AG04449 (cell line): ENCODE measurements around the gene CISH.

Experiments
- CTCF ChIA-PET: fragments of 350-600 bp; formaldehyde crosslinking; extraction: SDS; loops from one replicate; lab custom pipeline; 2021; ENCODE audit warnings: antibody characterized with exemption; lab: Yijun Ruan, JAX
- POLR2A ChIA-PET: fragments of 400-600, 350-600 bp; formaldehyde crosslinking; extraction: SDS; loops from one replicate; lab custom pipeline; 2020; ENCODE audit warnings: antibody characterized with exemption, inconsistent platforms; lab: Yijun Ruan, JAX
- DNase-seq: peaks from one replicate; pipeline ENCODE4 v3.0.0-alpha.2; 2010; ENCODE audit warnings: low read depth, low spot score
- H3K4me3 ChIP-seq: 2 replicates; pipeline ENCODE4 v1.5.1; 2011; ENCODE audit warnings: low read depth, mild to moderate bottlenecking, control low read depth, low read length
- CTCF ChIP-seq: IDR thresholded peaks from one replicate; pipeline ENCODE4 v1.5.1; 2011; ENCODE audit warnings: mild to moderate bottlenecking, moderate library complexity, low read length, control low read depth, inconsistent platforms; ENCODE audit not compliant: insufficient read depth; ENCODE audit errors: missing control alignments

The CISH gene

GRCh38 chr3:50633230-50633790, 21.7 kb upstream of the CISH start:
- no peak for DNase-seq
- CTCF ChIA-PET, result interaction anchor here (8.5 kb wide), 1 partner anchor 17 kb away, joined by 108 read pairs; the partner anchor contains the start of genes CISH and MAPKAPK3
- POLR2A ChIA-PET, result no interaction called here
- no peak for TF ChIP-seq CTCF
- H3K4me3 ChIP-seq, result no peak overlapping the region

GRCh38 chr3:50632450-50632849, 20.9 kb upstream of the CISH start:
- no peak for TF ChIP-seq CTCF
- DNase-seq, result no peak
- ChIA-PET POLR2A (no interaction called here), CTCF (interaction anchor here (1.5 to 8.5 kb wide), 2 partner anchors 17 to 757 kb away, joined by 3 to 108 read pairs; partner anchors contain the start of genes CISH and MAPKAPK3)
- H3K4me3 ChIP-seq, result no peak overlapping the region

- H3K4me3 ChIP-seq, result no peak overlapping the region
- TF ChIP-seq CTCF, result no peak
- CTCF ChIA-PET, result interaction anchor here (0.6 to 8.5 kb wide), 5 partner anchors 15 to 759 kb away, joined by 3 to 108 read pairs (median 3); partner anchors contain the start of genes CISH and MAPKAPK3
- no peak for DNase-seq
- POLR2A ChIA-PET, result no interaction called here
Measured at GRCh38 chr3:50630877-50631276, 19.3 kb upstream of the CISH start.

- POLR2A ChIA-PET, result no interaction called here
Measured at GRCh38 chr3:50630394-50630793, 18.8 kb upstream of the CISH start.

GRCh38 chr3:50628601-50629000, 17.0 kb upstream of the CISH start:
- DNase-seq, result no peak
- TF ChIP-seq CTCF, result no peak
- no peak overlapping the region for H3K4me3 ChIP-seq
- POLR2A ChIA-PET, result no interaction called here
- CTCF ChIA-PET, result interaction anchor here (0.8 to 8.5 kb wide), 7 partner anchors 9 to 473 kb away, joined by 3 to 108 read pairs (median 4); partner anchors contain the start of genes CISH and MAPKAPK3

More at GRCh38 chr3:50630394-50630793, 18.8 kb upstream of the CISH start:
- CTCF ChIA-PET, result interaction anchor here (0.6 to 8.5 kb wide), 3 partner anchors 14 to 42 kb away, joined by 3 to 108 read pairs (median 3); partner anchors contain the start of genes CISH and MAPKAPK3
- no peak for DNase-seq
- TF ChIP-seq CTCF, result no peak
- H3K4me3 ChIP-seq, result no peak overlapping the region

- ChIA-PET POLR2A (interaction anchor here (1.5 kb wide), 1 partner anchor 11 kb away, joined by 5 read pairs; no protein-coding TSS in a partner anchor), CTCF (interaction anchor here (0.8 to 8.5 kb wide), 9 partner anchors 11 to 762 kb away, joined by 3 to 108 read pairs (median 4); partner anchors contain the start of genes CISH and MAPKAPK3)
- peak; percentile 55 for TF ChIP-seq CTCF
- H3K4me3 ChIP-seq, result no peak overlapping the region
- no peak for DNase-seq
Measured at GRCh38 chr3:50627407-50628051, 16.0 kb upstream of the CISH start.
